HepG2 (cell line): Measurements from ENCODE around the gene FNDC3B. TPM values are rescaled to one million over a fixed set of nuclear protein-coding genes. Genes with fewer than 3 reads are reported as not detected.
A peak's percentile ranks its signal among the peaks of the same experiment; 100 is the strongest.

Experiments
- ATAC-seq: fragments of 200-7000 bp; cut with Tn5 transposase; 3 replicates; pipeline ENCODE4 v1.9.1; 2020; ENCODE audit warnings: mild to moderate bottlenecking, moderate library complexity
- BruUV-seq: library from RNA; stranded (reverse); fragments of 400-500 nt; replicated peaks from 2 replicates; lab custom pipeline; 2021; lab: Mats Ljungman, UMichigan
- CTCF ChIA-PET: fragments of 300-600 bp; formaldehyde crosslinking; extraction: SDS; loops from one replicate; lab custom pipeline; 2021; ENCODE audit warnings: low total read pairs, inconsistent platforms, low intra/inter-chr PET ratio; lab: Yijun Ruan, JAX
- POLR2A ChIA-PET: fragments of 350-600 bp; sonication (Branson Sonifier 250); formaldehyde crosslinking; loops from one replicate; lab custom pipeline; 2020; ENCODE audit warnings: antibody characterized with exemption, inconsistent platforms; lab: Yijun Ruan, JAX
- DNase-seq: peaks from one replicate; pipeline ENCODE4 v3.0.0-alpha.2; 2015; ENCODE audit warnings: low spot score
- FAIRE-seq: peaks from 3 replicates; lab custom pipeline; 2011; peaks lifted over from hg19 to GRCh38; lab: Jason Lieb, UNC
- H2AFZ ChIP-seq: one replicate; pipeline ENCODE4 v1.6.1; 2011; ENCODE audit warnings: low read length, inconsistent platforms
- H3K27ac ChIP-seq: fragments of 300-600 bp; 3 replicates; pipeline ENCODE4 v1.8.0; 2011; ENCODE audit warnings: mixed run types, mild to moderate bottlenecking, mixed read lengths, low read length, inconsistent platforms; ENCODE audit not compliant: insufficient read depth; ENCODE audit errors: extremely low read length
- H3K27me3 ChIP-seq, 2 experiments: fragments of 200-600 bp in 1 of 2; 2 replicates in 1 of 2; 3 replicates in 1 of 2; pipeline versions ENCODE4 v1.6.0 to v1.8.0; 2011; ENCODE audit warnings: low read length in 2 of 2, mild to moderate bottlenecking in 2 of 2, moderate library complexity in 2 of 2, inconsistent platforms in 1 of 2; ENCODE audit not compliant: insufficient read depth in 2 of 2, control insufficient read depth in 1 of 2
- H3K36me3 ChIP-seq, 2 experiments: fragments of 200-600 bp in 1 of 2; replicated peaks in 1 of 2; 2 replicates in 1 of 2; 3 replicates in 1 of 2; pipeline versions ENCODE4 v1.5.1 to v1.8.0; 2011; ENCODE audit warnings: low read length in 2 of 2, inconsistent platforms in 1 of 2; ENCODE audit not compliant: insufficient read depth in 2 of 2, control insufficient read depth in 1 of 2
- H3K4me1 ChIP-seq: 2 replicates; pipeline ENCODE4 v1.5.1; 2012; ENCODE audit warnings: low read length, inconsistent platforms; ENCODE audit not compliant: insufficient read depth
- H3K4me2 ChIP-seq: 2 replicates; pipeline ENCODE4 v1.6.0; 2011; ENCODE audit warnings: low read depth, low read length, inconsistent platforms
- H3K4me3 ChIP-seq, 3 experiments: fragments of 200-600 bp in 1 of 3; sonication (generic), shearing (Covaris generic) in 1 of 3; replicated peaks in 1 of 3; 2 replicates each; pipeline ENCODE4 v1.5.1; 2011 to 2016; ENCODE audit warnings: low read length in 3 of 3, inconsistent platforms in 2 of 3, low read depth in 2 of 3, mild to moderate bottlenecking in 2 of 3, control low read depth in 1 of 3, mixed read lengths in 1 of 3; ENCODE audit not compliant: insufficient read depth in 1 of 3
- H3K79me2 ChIP-seq: one replicate; pipeline ENCODE4 v1.6.1; 2011; ENCODE audit warnings: low read length, inconsistent platforms; ENCODE audit not compliant: insufficient read depth
- H3K9ac ChIP-seq: 2 replicates; pipeline ENCODE4 v1.6.0; 2011; ENCODE audit warnings: mild to moderate bottlenecking, low read depth, low read length, inconsistent platforms; ENCODE audit not compliant: insufficient read depth
- H3K9me3 ChIP-seq: 2 replicates; pipeline ENCODE4 v1.5.1; 2012; ENCODE audit warnings: mild to moderate bottlenecking, low read length
- H4K20me1 ChIP-seq: 2 replicates; pipeline ENCODE4 v1.6.0; 2011; ENCODE audit warnings: inconsistent platforms, mild to moderate bottlenecking, low read length, moderate library complexity; ENCODE audit not compliant: insufficient read depth
- AGO2 ChIP-seq: fragments of 200-400 bp; formaldehyde crosslinking; optimal IDR thresholded peaks from 2 replicates; pipeline ENCODE3; 2017; ENCODE audit warnings: mild to moderate bottlenecking, low read depth, low read length, moderate library complexity
- KDM1A ChIP-seq: IDR thresholded peaks from 2 replicates; pipeline ENCODE4 v1.6.1; 2016; ENCODE audit warnings: missing compliant biosample characterization
- MBD4 ChIP-seq: IDR thresholded peaks from 2 replicates; pipeline ENCODE4 v1.6.1; 2012; ENCODE audit warnings: low read length, inconsistent platforms, borderline replicate concordance
- NFE2L2 ChIP-seq: fragments of 150-350 bp; IDR thresholded peaks from 2 replicates; pipeline ENCODE4 v1.6.1; 2014; ENCODE audit warnings: low read length
- POLR2G ChIP-seq: fragments of 200-400 bp; formaldehyde crosslinking; IDR thresholded peaks from 2 replicates; pipeline ENCODE4 v1.6.1; 2018; ENCODE audit warnings: mild to moderate bottlenecking, low read depth, low read length, moderate library complexity
- RBM22 ChIP-seq: fragments of 200-400 bp; formaldehyde crosslinking; optimal IDR thresholded peaks from 2 replicates; pipeline ENCODE3; 2017; ENCODE audit warnings: mild to moderate bottlenecking, low read length, moderate library complexity
- SSRP1 ChIP-seq: IDR thresholded peaks from 2 replicates; pipeline ENCODE4 v1.6.1; 2016; ENCODE audit warnings: control low read depth
- ZNF609 ChIP-seq: sonication (generic); formaldehyde crosslinking; IDR thresholded peaks from 2 replicates; pipeline ENCODE4 v1.4.0; 2020; ENCODE audit warnings: mild to moderate bottlenecking, missing genetic modification reagents, borderline replicate concordance
- WGBS: methylation state at CpG from one replicate; pipeline ENCODE4 v1.1.6; 2017; ENCODE audit warnings: low lambda C conversion rate; 5-methylcytosine and 5-hydroxymethylcytosine counted together
- in situ Hi-C: cut with HindIII; loops from 2 replicates; pipeline ENCODE4 v1.10.0; 2017; ENCODE audit warnings: low pct_unique_long_range_greater_than_20kb; ENCODE audit not compliant: extremely low pct_ligation_motif_present
- intact Hi-C: fragments of 100-400 bp; cut with micrococcal nuclease; formaldehyde crosslinking; loops from one replicate; pipeline ENCODE4 v1.10.0; 2022; ENCODE audit not compliant: unreplicated experiment
- polyA plus RNA-seq, 8 experiments: library from polyadenylated mRNA; depleted of rRNA in 3 of 8; stranded (reverse) in 7 of 8; unstranded in 1 of 8; fragments of >200 nt; fragmentation: Illumina TruSeq in 4 of 8; extraction: Trizol in 4 of 8; gene quantifications; 2 replicates each; pipeline versions ENCODE4 v1.2.1 to v1.2.3, GENCODE V29; 2011 to 2016; ENCODE audit warnings: low read depth in 4 of 8, missing spikeins in 1 of 8, mixed read lengths in 1 of 8; ENCODE audit not compliant: insufficient read depth in 1 of 8
- total RNA-seq, 5 experiments: library from RNA; depleted of rRNA; stranded (reverse); fragments of >200 nt; fragmentation: Illumina TruSeq; extraction: Trizol; gene quantifications; 2 replicates each; pipeline ENCODE4 v1.2.3, GENCODE V29; 2016; ENCODE audit warnings: low read depth in 1 of 5

FNDC3B gene
- total and polyA plus RNA-seq, 2 of the 13 experiments (the other 11 are each of a cell fraction or from before 2014, with no cell fraction given) = 74.8 to 103 TPM

GRCh38 chr3:172125963-172126457 is 86.6 kb downstream of the FNDC3B start:
- H4K20me1 ChIP-seq = peaks cover 81% of the 10 kb centered on the region
- no peaks in the 10 kb centered on the region for H3K9me3 ChIP-seq
- ChIA-PET POLR2A (interaction anchor here (1.1 to 5.2 kb wide), 2 partner anchors 14 to 23 kb away, joined by 3 to 52 read pairs; no protein-coding TSS in a partner anchor), CTCF (no interaction called here)
- TF ChIP-seq SSRP1 (CRISPR knock-in tag) (peak; percentile 79; the same call in 1 of the 2 replicates), ZNF609 (CRISPR knock-in tag) (no peak), AGO2 (peak; percentile 19), RBM22 (peak; percentile 95), NFE2L2 (0 out of 2 replicates have a peak, but pooled peaks have one; percentile 3), MBD4 (0 out of 2 replicates have a peak, but pooled peaks have one; percentile 72), KDM1A (CRISPR knock-in tag) (no peak), POLR2G (peak; percentile 50)
- H3K4me1 ChIP-seq = peaks cover 100% of the 10 kb centered on the region
- no peaks in the 10 kb centered on the region for H3K27me3 ChIP-seq
- no peak overlapping the region for H2AFZ ChIP-seq
- no TSS peak for BruUV-seq
- in situ Hi-C loops (no loop called here), intact Hi-C loops (no loop called here)
- H3K27ac ChIP-seq = peak overlapping the region; percentile 96
- no peak overlapping the region for H3K4me3 ChIP-seq
- WGBS = 73% methylated on average over 6 of the region's 6 CpGs
- DNase-seq (no peak), FAIRE-seq (no peak), ATAC-seq (peak; percentile 3; the same call in 2 of the 3 replicates)
- peak overlapping the region; percentile 14; the same call in 1 of the 2 replicates for H3K4me2 ChIP-seq
- peaks cover 98% of the 10 kb centered on the region for H3K79me2 ChIP-seq
- H3K9ac ChIP-seq = no peak overlapping the region
- H3K36me3 ChIP-seq = peaks cover 10 to 54% of the 10 kb centered on the region in 2 experiments
